Stomach (tissue), 9 donors: ENCODE data around the gene GNB5. TPM values are rescaled to one million over a fixed set of nuclear protein-coding genes. Genes with fewer than 3 reads are reported as not detected.

Experiments used
- DNase-seq, 2 donors: peaks; one replicate each; pipeline versions ENCODE4 v3.0.0 to v3.0.0-alpha.2; 2013 to 2019
- H3K27ac ChIP-seq, 5 donors: fragments of 200-600 bp in 4 of 5; sonication (generic) in 4 of 5; one replicate each; pipeline ENCODE4 v1.5.1; 2013 to 2019; ENCODE audit warnings: mild to moderate bottlenecking in 1 of 5, moderate library complexity in 1 of 5
- H3K27me3 ChIP-seq, 3 donors: fragments of 200-600 bp; sonication (generic); one replicate each; pipeline ENCODE4 v1.5.1; 2017 to 2019; ENCODE audit warnings: mixed run types in 1 of 3
- H3K36me3 ChIP-seq, 4 donors: fragments of 200-600 bp; sonication (generic); 1 replicate in 3 of 4; 2 replicates in 1 of 4; pipeline ENCODE4 v1.5.1; 2016 to 2019
- H3K4me1 ChIP-seq, 4 donors: fragments of 200-600 bp; sonication (generic); one replicate each; pipeline ENCODE4 v1.5.1; 2016 to 2019
- H3K4me3 ChIP-seq, 4 donors: fragments of 200-600 bp; sonication (generic) in 3 of 4; one replicate each; pipeline ENCODE4 v1.5.1; 2016 to 2019; ENCODE audit warnings: mild to moderate bottlenecking in 1 of 4
- H3K9me3 ChIP-seq, 4 donors: fragments of 200-600 bp; sonication (generic); one replicate each; pipeline ENCODE4 v1.5.1; 2016 to 2019
- CTCF ChIP-seq, 7 experiments: fragments of 450-650 bp in 4 of 7; fragments of 200-600 bp in 3 of 7; sonication (generic) in 3 of 7; IDR thresholded peaks; one replicate each; pipeline ENCODE4 v1.5.1; 2016 to 2019; ENCODE audit warnings: antibody characterized with exemption in 7 of 7, control low read depth in 2 of 7, mild to moderate bottlenecking in 1 of 7
- EP300 ChIP-seq: sonication (generic); formaldehyde crosslinking; IDR thresholded peaks from one replicate; pipeline ENCODE4 v1.6.1; 2017; ENCODE audit warnings: antibody characterized with exemption
- POLR2A ChIP-seq, 4 donors: fragments of 450-650 bp; IDR thresholded peaks; one replicate each; pipeline ENCODE4 v1.6.1; 2016; ENCODE audit warnings: antibody characterized with exemption in 4 of 4, control low read depth in 2 of 4, mild to moderate bottlenecking in 1 of 4, moderate library complexity in 1 of 4
- POLR2AphosphoS5 ChIP-seq, 3 donors: sonication (generic); formaldehyde crosslinking; IDR thresholded peaks; one replicate each; pipeline ENCODE4 v1.6.1; 2016; ENCODE audit warnings: antibody characterized with exemption in 3 of 3
- WGBS, 5 donors: extraction: QIAGEN DNeasy Blood & Tissue Kit in 3 of 5; methylation state at CpG; one replicate each; pipeline versions ENCODE4 v1.1.5 to v1.1.7; 2013 to 2018; 5-methylcytosine and 5-hydroxymethylcytosine counted together
- intact Hi-C: fragments of 100-400 bp; cut with DNase I; formaldehyde crosslinking; loops from one replicate; pipeline ENCODE4 v1.15.1; 2023; ENCODE audit warnings: low total_unique reads
- polyA plus RNA-seq, 3 donors: library from polyadenylated mRNA; stranded (reverse); fragments of 200-250 nt; gene quantifications; one replicate each; pipeline ENCODE4 v1.2.3, GENCODE V29; 2013
- total RNA-seq, 5 donors: library from RNA; depleted of rRNA; stranded (reverse); fragments of >200 nt; gene quantifications; one replicate each; pipeline versions ENCODE4 v1.1.0 to v1.2.3, GENCODE V29; 2014 to 2016
- donor health status: healthy with polysubstance abuse.
- donor health status: Bipolar disorder and iron deficiency.
- donor health status: healthy.

The GNB5 gene
- total and polyA plus RNA-seq, 8 donors: 6.4 to 291 (median 12.7) TPM

DNA sequence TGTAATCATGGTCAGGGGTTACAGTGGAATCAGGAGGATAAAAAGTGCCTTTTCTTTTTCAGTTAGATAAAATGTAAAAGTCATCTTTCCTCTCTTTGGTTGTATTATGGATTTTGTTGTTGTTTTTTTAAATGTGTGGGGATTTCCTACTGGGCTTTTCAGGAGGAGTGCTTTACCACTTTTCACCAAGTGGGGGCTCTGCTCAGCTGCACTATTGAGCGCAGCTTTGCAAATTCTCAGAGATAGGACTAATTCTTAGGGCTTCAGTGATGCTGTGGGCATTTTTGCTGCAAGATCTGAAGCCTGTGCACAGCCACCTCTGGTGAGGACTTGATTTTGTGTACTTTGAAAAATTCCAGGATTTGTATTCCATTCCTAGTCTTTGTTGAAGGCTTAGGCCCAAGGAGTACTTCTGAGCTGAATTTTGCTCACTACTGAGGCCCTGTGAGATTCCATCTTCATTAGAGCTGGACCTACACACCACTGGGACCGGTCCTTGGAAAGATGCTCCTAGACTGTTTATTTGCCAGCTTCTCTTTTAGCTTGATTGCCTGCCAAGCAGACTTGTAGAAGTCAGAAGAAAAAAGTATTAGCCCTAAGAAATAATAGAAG is 7.5 kb downstream of the GNB5 start:
- intact Hi-C loops: no loop called here
- H3K36me3 ChIP-seq: no peaks in the 10 kb centered on the region
- WGBS, 5 donors: 44 to 64% (median 57%) methylated on average over 2 of the region's 2 CpGs
- no peaks in the 10 kb centered on the region for H3K9me3 ChIP-seq
- peaks cover 0 to 10% (median 0%) of the 10 kb centered on the region in 3 donors for H3K27me3 ChIP-seq
- TF ChIP-seq EP300: no peak
- peak in 4 of 7 experiments; percentile 29 to 54 (median 38) for TF ChIP-seq CTCF (IDR thresholded peaks at IDR 0.05)
- H3K27ac ChIP-seq: no peak overlapping the region
- H3K4me1 ChIP-seq: peaks cover 3 to 20% (median 17%) of the 10 kb centered on the region in 4 donors
- DNase-seq: peak; percentile 34 to 74
- H3K4me3 ChIP-seq: no peak overlapping the region

- H3K36me3 ChIP-seq: no peaks in the 10 kb centered on the region
- no peaks in the 10 kb centered on the region for H3K9me3 ChIP-seq
- no peak overlapping the region for H3K27ac ChIP-seq
- TF ChIP-seq POLR2AphosphoS5 (IDR thresholded peaks at IDR 0.05): no peak
- TF ChIP-seq CTCF (IDR thresholded peaks at IDR 0.05): no peak
- TF ChIP-seq EP300: no peak
- TF ChIP-seq POLR2A (IDR thresholded peaks at IDR 0.05): no peak
- DNase-seq: no peak
- no peak overlapping the region for H3K4me3 ChIP-seq
- 69 to 80% (median 74%) methylated on average over 5 to 6 of the region's 6 CpGs for WGBS, 5 donors
- H3K27me3 ChIP-seq: peaks cover 0 to 10% (median 0%) of the 10 kb centered on the region in 3 donors
- peaks cover 5 to 23% (median 22%) of the 10 kb centered on the region in 4 donors for H3K4me1 ChIP-seq
- intact Hi-C loops: no loop called here
Observed at GRCh38 chr15:52181938-52182780, 9.0 kb downstream of the GNB5 start.

- DNase-seq: no peak
- Histone ChIP-seq H3K9me3 (no peaks in the 10 kb centered on the region), H3K27ac (peak overlapping the region in 4 of 5 donors; percentile 86 to 98 (median 95)), H3K36me3 (no peaks in the 10 kb centered on the region), H3K4me3 (peak overlapping the region in 1 of 4 donors; percentile 68), H3K4me1 (peaks cover 5 to 23% (median 20%) of the 10 kb centered on the region in 4 donors), H3K27me3 (peaks cover 0 to 10% (median 0%) of the 10 kb centered on the region in 3 donors)
- no peak for TF ChIP-seq CTCF (IDR thresholded peaks at IDR 0.05)
- no peak for TF ChIP-seq POLR2A (IDR thresholded peaks at IDR 0.05)
- TF ChIP-seq EP300: no peak
- TF ChIP-seq POLR2AphosphoS5 (IDR thresholded peaks at IDR 0.05): no peak
- intact Hi-C loops: no loop called here
- 77 to 86% (median 82%) methylated on average over 10 of the region's 10 CpGs for WGBS, 5 donors
Observed at GRCh38 chr15:52180851-52181450, 10.2 kb downstream of the GNB5 start.

DNA sequence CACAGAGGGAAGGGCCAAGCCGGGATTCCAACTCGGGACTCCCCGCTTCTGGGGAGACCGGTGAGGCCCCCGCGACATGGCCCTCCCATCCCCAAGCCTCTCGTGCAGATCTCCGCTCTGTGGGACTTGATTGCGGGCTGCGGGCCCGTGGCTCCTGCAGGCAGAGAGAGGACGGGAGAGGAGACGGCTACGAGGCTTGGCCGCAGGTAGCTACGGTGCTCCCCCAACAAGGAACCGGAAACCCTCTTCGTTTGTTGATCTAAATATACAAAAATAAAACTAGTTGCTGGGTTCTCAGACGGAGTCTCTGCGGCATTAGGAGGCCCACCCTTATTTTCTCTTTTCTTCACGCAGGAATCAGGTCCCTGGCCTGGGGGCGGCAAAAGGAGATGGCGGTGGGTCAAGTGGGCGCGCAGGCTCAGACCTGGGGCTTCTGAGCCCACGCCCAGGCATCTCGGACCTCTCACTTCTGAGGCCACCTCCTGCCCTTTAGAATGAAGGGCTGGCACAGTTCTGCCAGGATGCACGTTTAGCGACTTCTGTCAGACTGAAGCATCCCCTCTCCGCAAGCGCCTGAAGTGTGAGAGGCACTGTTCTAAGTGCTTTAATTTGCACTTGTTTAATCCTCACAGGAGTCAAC is 10.9 kb downstream of the GNB5 start:
- Histone ChIP-seq H3K4me3 (peak overlapping the region; percentile 68 to 87 (median 83)), H3K36me3 (no peaks in the 10 kb centered on the region), H3K4me1 (peaks cover 5 to 21% (median 19%) of the 10 kb centered on the region in 4 donors), H3K9me3 (no peaks in the 10 kb centered on the region), H3K27me3 (peaks cover 0 to 10% (median 0%) of the 10 kb centered on the region in 3 donors), H3K27ac (peak overlapping the region; percentile 86 to 98 (median 93))
- WGBS, 5 donors: 9 to 23% (median 12%) methylated on average over 18 to 31 of the region's 31 CpGs
- TF ChIP-seq EP300 (no peak), POLR2A (IDR thresholded peaks at IDR 0.05) (no peak), CTCF (IDR thresholded peaks at IDR 0.05) (no peak), POLR2AphosphoS5 (IDR thresholded peaks at IDR 0.05) (no peak)
- intact Hi-C loops: no loop called here
- DNase-seq: peak in 1 of 2 donors; percentile 74
